Measurements from ENCODE around the gene ARPC1B.

Gene ARPC1B

DNA sequence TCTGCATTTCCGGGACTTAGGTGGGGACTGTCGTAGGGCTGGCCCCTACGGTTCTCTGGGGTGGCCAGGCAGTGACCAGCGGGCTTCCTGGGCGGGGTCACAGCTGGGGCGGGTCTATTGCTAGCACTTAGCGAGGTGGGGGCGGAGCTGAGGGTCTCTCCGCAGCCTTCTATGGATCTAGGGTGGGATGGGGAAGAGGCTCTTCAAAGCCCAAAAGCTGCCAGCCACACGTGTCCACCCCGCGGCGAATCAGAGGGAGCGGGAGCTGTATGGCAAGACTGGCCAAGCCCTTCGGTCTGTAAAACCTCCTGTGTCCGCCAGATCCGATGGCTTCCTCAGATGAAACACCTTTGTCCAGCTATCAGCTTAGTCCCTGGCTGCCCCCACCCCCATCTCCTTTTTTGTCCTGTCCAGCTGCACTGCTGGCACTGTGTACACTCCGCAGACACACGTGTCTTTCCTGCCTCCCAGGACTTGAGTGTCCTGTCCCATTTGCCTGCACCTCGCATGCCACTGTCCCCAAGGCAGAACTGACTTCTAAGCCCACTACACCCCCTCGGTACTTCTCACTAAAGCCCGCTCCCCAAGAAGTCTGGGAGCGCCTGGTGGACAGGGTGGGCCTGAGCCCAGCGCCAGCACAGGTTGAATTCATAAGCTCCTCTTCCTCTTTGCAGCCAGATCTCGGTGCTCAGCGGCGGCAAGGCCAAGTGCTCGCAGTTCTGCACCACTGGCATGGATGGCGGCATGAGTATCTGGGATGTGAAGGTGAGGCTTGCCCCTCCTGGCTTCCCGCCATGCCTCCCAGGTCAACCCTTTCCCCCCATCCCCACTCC, 19.0 kb downstream of the ARPC1B start:
- Histone ChIP-seq H2BK15ac (ENCODE audit: low read depth, poor library complexity, severe bottlenecking) (no peak overlapping the region), H3K9ac (ENCODE audit: low read length) (peak overlapping the region; percentile 29), H3K4me2 (ENCODE audit: low read length, poor library complexity, severe bottlenecking) (peak overlapping the region; percentile 76), H4K8ac (ENCODE audit: low read length) (peak overlapping the region; percentile 19), H3K27me3 (ENCODE audit: control insufficient read depth in 1 of 2, insufficient read depth in 1 of 2, low read length in 2 of 2) (no peaks in the 10 kb centered on the region), H3K14ac (ENCODE audit: low read length in 2 of 2) (no peak overlapping the region), H3K9me3 (ENCODE audit: control insufficient read depth, low read length) (no peaks in the 10 kb centered on the region), H3K4me1 (ENCODE audit: control insufficient read depth, insufficient read depth, low read depth, low read length) (peaks cover 21% of the 10 kb centered on the region), H3K79me1 (replicated peaks; ENCODE audit: low read length, poor library complexity, severe bottlenecking) (peaks cover 24% of the 10 kb centered on the region), H3K18ac (ENCODE audit: low read depth in 1 of 2, low read length in 2 of 2) (peak overlapping the region in 1 of 2 experiments; percentile 71), H2BK5ac (ENCODE audit: low read depth, low read length, poor library complexity, severe bottlenecking) (no peak overlapping the region), H3K36me3 (ENCODE audit: control insufficient read depth in 1 of 2, insufficient read depth in 2 of 2, low read depth in 1 of 2, low read length in 2 of 2) (peaks cover 85 to 87% of the 10 kb centered on the region in 2 experiments), H3K4me3 (ENCODE audit: insufficient read depth in 1 of 2, low read depth in 1 of 2, low read length in 2 of 2) (peak overlapping the region; percentile 18 to 52), H2BK12ac (ENCODE audit: low read length in 2 of 2) (no peak overlapping the region), H3K4ac (ENCODE audit: low read depth in 1 of 2, low read length in 2 of 2) (peak overlapping the region in 1 of 2 experiments; percentile 5), H2BK120ac (ENCODE audit: low read depth, low read length) (no peak overlapping the region), H3K23ac (ENCODE audit: low read length in 2 of 2) (no peak overlapping the region), H2AK5ac (ENCODE audit: low read length, severe bottlenecking) (no peak overlapping the region), H4K91ac (ENCODE audit: low read length) (no peak overlapping the region), H3K27ac (ENCODE audit: low read length, poor library complexity, severe bottlenecking) (no peak overlapping the region), H2AFZ (ENCODE audit: low read depth, low read length) (peak overlapping the region; percentile 18)
- DNase-seq: no peak
- WGBS: 46% methylated on average over 23 of the region's 30 CpGs

DNA sequence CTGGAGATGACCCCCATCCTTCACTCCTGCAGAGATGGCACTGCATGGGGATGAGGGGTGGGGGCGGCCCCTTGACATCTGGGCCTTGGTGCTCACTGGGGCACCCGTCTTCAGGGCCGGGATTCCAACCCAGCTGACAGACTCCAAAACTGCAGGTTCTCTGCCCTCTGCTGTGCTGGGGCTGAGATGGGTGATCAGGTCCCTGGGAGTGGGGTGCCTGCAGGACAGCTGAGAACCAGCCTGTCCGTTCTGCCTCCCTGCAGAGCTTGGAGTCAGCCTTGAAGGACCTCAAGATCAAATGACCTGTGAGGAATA, 19.6 kb downstream of the ARPC1B start:
- Histone ChIP-seq H3K9ac (ENCODE audit: low read length) (no peak overlapping the region), H2BK5ac (ENCODE audit: low read depth, low read length, poor library complexity, severe bottlenecking) (no peak overlapping the region)
- 96% methylated on average over 4 of the region's 4 CpGs for WGBS

GRCh38 chr7:99395616-99396327, 21.2 kb downstream of the ARPC1B start:
- no peak overlapping the region for H3K4me3 ChIP-seq (ENCODE audit: insufficient read depth in 1 of 2, low read depth in 1 of 2, low read length in 2 of 2)
- H2AFZ ChIP-seq (ENCODE audit: low read depth, low read length): no peak overlapping the region
- no peak overlapping the region for H2AK5ac ChIP-seq (ENCODE audit: low read length, severe bottlenecking)
- no peak overlapping the region for H4K91ac ChIP-seq (ENCODE audit: low read length)
- H3K18ac ChIP-seq (ENCODE audit: low read depth in 1 of 2, low read length in 2 of 2): no peak overlapping the region
- no peak overlapping the region for H3K23ac ChIP-seq (ENCODE audit: low read length in 2 of 2)
- no peak overlapping the region for H2BK15ac ChIP-seq (ENCODE audit: low read depth, poor library complexity, severe bottlenecking)
- H3K79me1 ChIP-seq (replicated peaks; ENCODE audit: low read length, poor library complexity, severe bottlenecking): peaks cover 37% of the 10 kb centered on the region
- no peak overlapping the region for H2BK5ac ChIP-seq (ENCODE audit: low read depth, low read length, poor library complexity, severe bottlenecking)
- no peak overlapping the region for H2BK12ac ChIP-seq (ENCODE audit: low read length in 2 of 2)
- H3K9ac ChIP-seq (ENCODE audit: low read length): no peak overlapping the region
- no peak overlapping the region for H2BK120ac ChIP-seq (ENCODE audit: low read depth, low read length)
- no peak overlapping the region for H3K4ac ChIP-seq (ENCODE audit: low read depth in 1 of 2, low read length in 2 of 2)
- H3K36me3 ChIP-seq (ENCODE audit: control insufficient read depth in 1 of 2, insufficient read depth in 2 of 2, low read depth in 1 of 2, low read length in 2 of 2): peaks cover 89% of the 10 kb centered on the region in 2 experiments
- WGBS: 96% methylated on average over 14 of the region's 14 CpGs
- H4K8ac ChIP-seq (ENCODE audit: low read length): no peak overlapping the region
- H3K27me3 ChIP-seq (ENCODE audit: control insufficient read depth in 1 of 2, insufficient read depth in 1 of 2, low read length in 2 of 2): no peaks in the 10 kb centered on the region
- H3K14ac ChIP-seq (ENCODE audit: low read length in 2 of 2): no peak overlapping the region
- no peak for DNase-seq
- no peak overlapping the region for H3K27ac ChIP-seq (ENCODE audit: low read length, poor library complexity, severe bottlenecking)
- H3K9me3 ChIP-seq (ENCODE audit: control insufficient read depth, low read length): no peaks in the 10 kb centered on the region
- H3K4me1 ChIP-seq (ENCODE audit: control insufficient read depth, insufficient read depth, low read depth, low read length): peaks cover 21% of the 10 kb centered on the region
- no peak overlapping the region for H3K4me2 ChIP-seq (ENCODE audit: low read length, poor library complexity, severe bottlenecking)

More for the DNA sequence above, 19.6 kb downstream of the ARPC1B start:
- H4K8ac ChIP-seq (ENCODE audit: low read length): peak overlapping the region; percentile 7
- no peak overlapping the region for H2BK15ac ChIP-seq (ENCODE audit: low read depth, poor library complexity, severe bottlenecking)
- peaks cover 28% of the 10 kb centered on the region for H3K79me1 ChIP-seq (replicated peaks; ENCODE audit: low read length, poor library complexity, severe bottlenecking)
- no peak overlapping the region for H3K18ac ChIP-seq (ENCODE audit: low read depth in 1 of 2, low read length in 2 of 2)
- no peak overlapping the region for H4K91ac ChIP-seq (ENCODE audit: low read length)
- H3K27me3 ChIP-seq (ENCODE audit: control insufficient read depth in 1 of 2, insufficient read depth in 1 of 2, low read length in 2 of 2): no peaks in the 10 kb centered on the region
- H2BK120ac ChIP-seq (ENCODE audit: low read depth, low read length): no peak overlapping the region
- peaks cover 89% of the 10 kb centered on the region in 2 experiments for H3K36me3 ChIP-seq (ENCODE audit: control insufficient read depth in 1 of 2, insufficient read depth in 2 of 2, low read depth in 1 of 2, low read length in 2 of 2)
- no peak overlapping the region for H2AFZ ChIP-seq (ENCODE audit: low read depth, low read length)
- peaks cover 21% of the 10 kb centered on the region for H3K4me1 ChIP-seq (ENCODE audit: control insufficient read depth, insufficient read depth, low read depth, low read length)
- no peak overlapping the region for H3K4ac ChIP-seq (ENCODE audit: low read depth in 1 of 2, low read length in 2 of 2)
- H3K4me3 ChIP-seq (ENCODE audit: insufficient read depth in 1 of 2, low read depth in 1 of 2, low read length in 2 of 2): no peak overlapping the region
- H2AK5ac ChIP-seq (ENCODE audit: low read length, severe bottlenecking): no peak overlapping the region
- H3K4me2 ChIP-seq (ENCODE audit: low read length, poor library complexity, severe bottlenecking): no peak overlapping the region
- H2BK12ac ChIP-seq (ENCODE audit: low read length in 2 of 2): no peak overlapping the region
- H3K23ac ChIP-seq (ENCODE audit: low read length in 2 of 2): no peak overlapping the region
- no peaks in the 10 kb centered on the region for H3K9me3 ChIP-seq (ENCODE audit: control insufficient read depth, low read length)
- H3K14ac ChIP-seq (ENCODE audit: low read length in 2 of 2): no peak overlapping the region
- DNase-seq: no peak
- H3K27ac ChIP-seq (ENCODE audit: low read length, poor library complexity, severe bottlenecking): no peak overlapping the region
